ENCODE results near the gene MSI2. TPM values are rescaled to one million over a fixed set of nuclear protein-coding genes. Genes with fewer than 3 reads are reported as not detected.

The MSI2 gene
- total and polyA plus RNA-seq, 5 donors, result 43.9 to 113 (median 107) TPM

DNA sequence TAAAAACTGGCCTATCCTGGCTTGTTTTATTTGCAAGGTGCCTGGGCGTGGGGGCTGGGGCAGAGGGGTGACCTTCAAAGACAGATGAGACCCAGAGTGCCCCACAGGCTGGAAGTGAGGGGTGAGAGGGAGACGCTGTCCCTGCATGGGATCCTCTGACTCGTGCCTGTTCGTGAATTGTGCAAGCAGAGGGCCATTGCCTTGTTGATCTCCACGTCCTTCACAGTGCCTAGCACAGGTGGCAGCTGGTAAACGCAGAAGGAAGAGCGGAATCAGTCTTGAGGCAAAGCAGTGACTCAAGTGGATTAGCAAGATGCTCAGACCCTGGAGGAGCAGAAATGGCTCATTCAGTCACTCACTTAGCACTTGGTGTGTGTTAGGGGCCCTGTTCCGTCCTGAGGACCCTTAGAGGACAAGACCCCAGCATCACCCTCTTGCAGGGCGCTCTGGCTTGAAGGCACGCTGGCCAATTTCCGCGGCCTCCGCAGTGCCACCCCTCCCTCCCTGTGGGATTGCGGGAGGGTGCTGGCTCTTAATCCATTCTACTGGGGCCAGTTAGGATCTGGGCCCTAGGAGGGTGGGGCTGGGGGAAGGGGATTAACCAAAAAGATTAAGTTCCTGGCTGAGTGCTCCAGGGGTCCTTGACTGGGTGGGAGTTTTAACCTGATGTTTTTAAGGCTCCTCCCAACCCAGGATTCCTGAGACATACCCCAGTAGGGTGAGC is 337.6 kb downstream of the MSI2 start:
- no peak overlapping the region for H3K4me3 ChIP-seq (ENCODE audit: low read length)
- no peak for ATAC-seq
- no peaks in the 10 kb centered on the region for H3K9me3 ChIP-seq (ENCODE audit: control insufficient read depth, low read length)
- peaks cover 4% of the 10 kb centered on the region for H3K4me1 ChIP-seq (ENCODE audit: control insufficient read depth, insufficient read depth, low read length)
- H3K27me3 ChIP-seq (ENCODE audit: control insufficient read depth, insufficient read depth), result no peaks in the 10 kb centered on the region
- DNase-seq, result no peak
- no peak overlapping the region for H3K27ac ChIP-seq (ENCODE audit: low read length)
- 95% methylated on average over 14 of the region's 14 CpGs for WGBS
- intact Hi-C loops (cut with DNase I), result loop anchor here in 2 of 4 donors (10.0 kb wide), 2 partner anchors 161 to 241 kb away; no protein-coding TSS in a partner anchor

DNA sequence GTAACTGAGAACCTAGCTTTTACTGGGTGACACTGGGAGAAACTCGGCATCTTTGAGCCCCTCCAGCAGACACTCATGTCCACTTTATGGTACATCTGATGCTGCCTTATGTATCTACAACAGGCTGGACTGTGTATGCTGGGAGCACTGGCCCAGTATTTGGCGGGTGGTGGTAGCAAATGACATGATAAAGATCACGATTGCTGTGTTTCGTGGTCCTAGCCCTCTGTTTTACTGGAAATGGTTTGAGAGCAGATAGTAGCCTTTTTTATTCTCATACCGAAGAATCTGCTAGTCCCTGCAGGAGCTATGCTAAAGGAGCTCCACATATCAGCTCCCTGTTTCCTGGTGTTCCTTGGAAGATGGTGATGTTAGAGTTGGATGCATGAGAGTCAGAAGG is 338.4 kb downstream of the MSI2 start:
- H3K9me3 ChIP-seq (ENCODE audit: control insufficient read depth, low read length), result no peaks in the 10 kb centered on the region
- 96% methylated on average over 5 of the region's 5 CpGs for WGBS
- ATAC-seq, result no peak
- H3K27me3 ChIP-seq (ENCODE audit: control insufficient read depth, insufficient read depth), result no peaks in the 10 kb centered on the region
- H3K4me1 ChIP-seq (ENCODE audit: control insufficient read depth, insufficient read depth, low read length), result peaks cover 11% of the 10 kb centered on the region
- H3K27ac ChIP-seq (ENCODE audit: low read length), result no peak overlapping the region
- DNase-seq, result no peak
- intact Hi-C loops (cut with DNase I), result loop anchor here in 2 of 4 donors (5.0 to 10.0 kb wide), 4 partner anchors 73 to 240 kb away; no protein-coding TSS in a partner anchor
- no peak overlapping the region for H3K4me3 ChIP-seq (ENCODE audit: low read length)

DNA sequence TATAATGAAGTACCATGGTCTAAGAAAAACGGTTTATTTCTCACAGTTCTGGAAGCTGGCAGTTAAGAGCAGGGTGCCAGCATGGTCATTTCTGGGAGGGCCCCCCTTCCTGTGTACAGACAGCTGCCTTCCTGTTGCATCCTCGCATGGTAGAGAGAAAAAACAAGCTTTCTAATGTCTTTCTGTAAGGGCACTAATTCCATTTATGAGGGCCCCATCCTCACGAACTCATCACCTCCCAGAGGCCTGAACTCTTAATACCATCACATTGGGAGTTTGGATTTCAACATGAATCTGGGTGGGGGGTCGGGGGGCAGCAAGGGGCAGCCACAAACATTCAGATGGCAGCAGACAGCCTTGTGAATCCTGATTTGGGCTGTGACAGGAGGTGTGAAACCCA is 339.1 kb downstream of the MSI2 start:
- 92% methylated on average over 4 of the region's 4 CpGs for WGBS
- no peak for ATAC-seq
- Histone ChIP-seq H3K27me3 (ENCODE audit: control insufficient read depth, insufficient read depth) (no peaks in the 10 kb centered on the region), H3K4me3 (ENCODE audit: low read length) (no peak overlapping the region), H3K9me3 (ENCODE audit: control insufficient read depth, low read length) (no peaks in the 10 kb centered on the region), H3K27ac (ENCODE audit: low read length) (no peak overlapping the region), H3K4me1 (ENCODE audit: control insufficient read depth, insufficient read depth, low read length) (peaks cover 12% of the 10 kb centered on the region)
- DNase-seq, result no peak
- intact Hi-C loops (cut with DNase I), result loop anchor here in 2 of 4 donors (5.0 to 10.0 kb wide), 4 partner anchors 72 to 239 kb away; no protein-coding TSS in a partner anchor

DNA sequence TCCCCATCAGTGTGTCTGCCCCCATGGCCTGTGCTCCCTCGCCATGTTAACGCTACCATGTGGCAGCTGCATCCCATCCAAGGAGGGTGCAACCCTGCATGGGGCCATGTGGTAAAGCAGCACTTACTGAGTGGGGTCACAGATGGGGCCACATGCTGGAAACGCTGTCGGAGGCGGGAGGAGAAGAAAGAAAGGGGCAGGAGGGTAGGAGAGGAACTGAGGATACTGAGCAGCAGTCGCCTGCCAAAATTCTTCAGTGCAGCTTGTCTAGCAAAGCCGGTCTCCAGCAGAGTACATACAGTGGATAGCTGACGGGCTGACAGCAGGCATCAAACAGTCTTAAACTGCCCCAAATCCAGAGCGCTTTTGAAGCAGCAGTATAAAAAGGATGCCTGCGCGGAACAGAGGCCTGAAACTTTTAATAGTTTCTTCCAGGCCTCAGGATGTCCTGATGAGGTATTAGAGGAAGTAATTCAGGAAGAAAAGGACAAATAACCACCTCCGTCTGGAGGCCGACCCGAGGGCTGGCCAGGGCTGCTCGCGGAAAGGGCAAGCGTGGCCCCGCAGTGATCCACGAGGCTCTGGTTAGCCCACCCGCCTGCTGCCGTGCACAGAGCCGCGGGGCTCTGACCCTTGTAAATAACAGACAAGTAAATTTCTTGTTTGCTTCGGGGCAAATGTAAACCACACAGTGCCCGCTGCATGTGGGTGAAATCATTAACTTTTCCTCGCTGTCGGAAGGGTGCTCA is 339.8 kb downstream of the MSI2 start:
- WGBS, result 74% methylated on average over 27 of the region's 27 CpGs
- H3K4me3 ChIP-seq (ENCODE audit: low read length), result no peak overlapping the region
- intact Hi-C loops (cut with DNase I), result loop anchor here in 3 of 4 donors (2.0 to 10.0 kb wide), 5 partner anchors 65 to 239 kb away; no protein-coding TSS in a partner anchor
- DNase-seq (no peak), ATAC-seq (no peak)
- H3K4me1 ChIP-seq (ENCODE audit: control insufficient read depth, insufficient read depth, low read length), result peaks cover 9% of the 10 kb centered on the region
- no peaks in the 10 kb centered on the region for H3K27me3 ChIP-seq (ENCODE audit: control insufficient read depth, insufficient read depth)
- no peaks in the 10 kb centered on the region for H3K9me3 ChIP-seq (ENCODE audit: control insufficient read depth, low read length)
- H3K27ac ChIP-seq (ENCODE audit: low read length), result no peak overlapping the region

DNA sequence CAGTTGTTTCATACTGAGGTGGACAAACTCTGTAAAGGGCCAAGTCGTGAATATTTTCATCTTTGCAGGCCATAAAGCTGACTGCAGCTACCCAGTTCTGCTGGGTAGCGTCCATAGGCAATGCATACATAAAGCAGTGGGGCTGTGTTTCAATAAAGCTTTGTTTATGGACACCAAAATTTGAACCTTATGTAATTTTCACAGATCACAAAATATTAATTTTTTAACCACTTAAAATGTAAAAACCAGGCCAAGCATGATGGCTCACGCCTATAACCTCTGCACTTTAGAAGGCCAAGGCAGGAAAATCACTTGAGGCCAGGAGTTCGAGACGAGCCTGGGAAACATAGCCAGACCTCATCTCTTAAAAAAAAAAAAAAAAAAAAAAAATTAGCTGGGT is 340.8 kb downstream of the MSI2 start:
- no peak overlapping the region for H3K4me3 ChIP-seq (ENCODE audit: low read length)
- DNase-seq, result no peak
- 93% methylated on average over 5 of the region's 5 CpGs for WGBS
- no peak for ATAC-seq
- H3K4me1 ChIP-seq (ENCODE audit: control insufficient read depth, insufficient read depth, low read length), result peaks cover 11% of the 10 kb centered on the region
- intact Hi-C loops (cut with DNase I), result loop anchor here in 3 of 4 donors (2.0 to 10.0 kb wide), 5 partner anchors 64 to 238 kb away; no protein-coding TSS in a partner anchor
- H3K27me3 ChIP-seq (ENCODE audit: control insufficient read depth, insufficient read depth), result no peaks in the 10 kb centered on the region
- H3K27ac ChIP-seq (ENCODE audit: low read length), result no peak overlapping the region
- no peaks in the 10 kb centered on the region for H3K9me3 ChIP-seq (ENCODE audit: control insufficient read depth, low read length)

DNA sequence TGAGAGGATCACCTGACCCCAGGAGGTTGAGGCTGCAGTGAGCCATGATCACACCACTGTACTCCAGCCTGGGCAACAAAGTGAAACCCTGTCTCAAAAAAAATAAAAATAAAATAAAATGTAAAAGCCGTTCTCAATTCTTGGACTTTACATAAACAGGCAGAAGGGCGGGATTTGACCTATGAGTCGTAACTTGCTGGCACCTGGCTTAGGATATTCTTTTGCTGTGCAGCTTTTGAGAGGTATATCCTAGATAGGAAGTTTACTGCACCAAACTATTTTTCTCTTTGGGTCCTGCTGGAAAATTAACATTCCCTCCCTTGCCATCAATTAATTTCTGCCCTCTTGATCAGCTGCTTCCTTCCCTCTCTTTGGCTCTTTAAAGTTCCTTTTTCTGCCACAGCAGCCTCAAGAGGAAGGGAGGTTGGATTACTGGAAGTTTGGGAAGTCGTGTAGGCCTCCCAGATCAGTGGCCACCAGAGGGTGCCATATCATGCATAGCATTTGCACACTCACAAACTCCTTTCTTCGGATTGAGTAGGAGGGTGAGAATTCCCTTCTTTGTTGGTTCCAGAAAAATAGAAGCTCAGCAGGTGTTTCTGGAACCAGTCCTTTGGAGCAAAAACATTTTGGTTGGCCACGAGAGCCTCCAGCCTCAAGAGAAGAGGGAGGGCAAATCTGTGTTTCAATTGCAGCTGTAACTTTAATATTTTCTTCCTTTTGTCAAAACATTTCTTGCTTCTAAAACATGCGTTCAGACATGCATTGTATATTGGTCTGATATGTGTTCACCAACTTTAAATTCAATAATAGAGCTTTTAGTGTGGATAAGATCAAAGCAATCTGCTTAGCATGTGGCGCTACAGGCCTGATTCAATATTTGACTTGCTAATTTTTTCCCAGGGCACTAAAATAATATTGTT is 341.5 kb downstream of the MSI2 start:
- DNase-seq (peak; percentile 74 to 90 (median 84)), ATAC-seq (peak; percentile 64 to 71)
- Histone ChIP-seq H3K27me3 (ENCODE audit: control insufficient read depth, insufficient read depth) (no peaks in the 10 kb centered on the region), H3K27ac (ENCODE audit: low read length) (no peak overlapping the region), H3K4me1 (ENCODE audit: control insufficient read depth, insufficient read depth, low read length) (peaks cover 11% of the 10 kb centered on the region), H3K9me3 (ENCODE audit: control insufficient read depth, low read length) (no peaks in the 10 kb centered on the region), H3K4me3 (ENCODE audit: low read length) (no peak overlapping the region)
- 57% methylated on average over 8 of the region's 8 CpGs for WGBS
- intact Hi-C loops (cut with DNase I), result loop anchor here in 3 of 4 donors (2.0 to 10.0 kb wide), 5 partner anchors 63 to 237 kb away; no protein-coding TSS in a partner anchor

DNA sequence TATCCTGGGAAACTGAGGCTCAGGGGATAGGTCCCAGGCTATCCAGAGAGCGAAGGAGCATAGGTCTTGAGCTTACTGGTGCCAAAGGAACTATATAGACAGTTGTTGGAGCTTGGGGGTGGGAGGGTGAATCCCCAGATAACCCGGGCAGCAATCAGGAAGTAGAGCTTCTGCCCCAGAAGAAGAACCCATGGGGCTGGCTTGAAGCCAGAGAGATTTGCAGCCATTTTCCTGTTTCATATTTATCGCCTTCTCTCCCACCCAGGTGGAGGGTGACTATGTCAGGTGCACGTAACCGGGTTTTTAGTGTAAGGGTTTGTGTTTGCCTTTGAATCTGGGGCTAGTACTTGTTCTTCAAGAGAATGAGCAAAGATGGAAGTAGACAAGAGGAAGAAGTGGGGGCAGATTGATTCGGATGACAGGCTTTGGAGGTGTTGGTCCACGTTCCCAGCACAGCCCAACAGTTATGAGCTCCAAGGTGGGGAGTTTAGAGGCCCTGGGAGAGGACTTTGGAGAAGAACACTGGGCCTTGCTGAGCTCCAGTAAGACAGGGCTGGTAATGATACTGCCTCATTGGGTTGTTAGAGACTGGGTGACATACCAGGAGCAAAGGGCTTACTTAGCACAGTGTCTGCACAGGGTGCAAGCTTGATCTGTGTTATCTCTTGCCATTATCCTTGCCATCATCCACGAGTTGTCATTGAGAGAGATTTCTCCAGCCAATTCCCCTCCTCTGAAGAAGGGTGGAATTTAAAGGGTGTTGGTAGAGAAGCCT is 343.1 kb downstream of the MSI2 start:
- intact Hi-C loops (cut with DNase I), result loop anchor here in 2 of 4 donors (5.0 to 10.0 kb wide), 5 partner anchors 68 to 235 kb away; no protein-coding TSS in a partner anchor
- DNase-seq (no peak), ATAC-seq (no peak)
- WGBS, result 79% methylated on average over 8 of the region's 8 CpGs
- Histone ChIP-seq H3K4me3 (ENCODE audit: low read length) (no peak overlapping the region), H3K27me3 (ENCODE audit: control insufficient read depth, insufficient read depth) (no peaks in the 10 kb centered on the region), H3K9me3 (ENCODE audit: control insufficient read depth, low read length) (no peaks in the 10 kb centered on the region), H3K27ac (ENCODE audit: low read length) (peak overlapping the region; percentile 48), H3K4me1 (ENCODE audit: control insufficient read depth, insufficient read depth, low read length) (peaks cover 13% of the 10 kb centered on the region)

DNA sequence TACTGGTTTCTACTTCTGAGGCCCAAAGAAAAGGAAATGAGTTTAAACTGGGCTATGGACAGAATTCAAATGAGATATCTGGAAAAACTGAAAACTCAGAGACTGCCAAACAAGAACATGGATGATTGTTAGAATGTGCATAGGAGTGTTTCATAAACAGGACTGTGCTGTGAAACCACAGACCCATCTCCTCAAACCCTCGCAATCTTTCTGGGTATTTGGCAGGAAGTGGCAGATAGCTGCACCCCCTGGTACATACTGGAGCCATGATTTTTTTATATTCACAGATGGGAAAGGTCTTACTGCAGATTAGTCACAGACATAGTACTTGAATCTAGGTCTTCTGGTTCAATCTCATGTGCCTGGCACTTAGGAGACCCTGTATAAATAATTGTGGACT is 343.8 kb downstream of the MSI2 start:
- 45% methylated on average over 1 of the region's 1 CpG for WGBS
- no peak for DNase-seq
- H3K4me1 ChIP-seq (ENCODE audit: control insufficient read depth, insufficient read depth, low read length), result peaks cover 17% of the 10 kb centered on the region
- intact Hi-C loops (cut with DNase I), result loop anchor here in 1 of 4 donors (10.0 kb wide), 1 partner anchor 135 kb away; no protein-coding TSS in a partner anchor
- no peaks in the 10 kb centered on the region for H3K9me3 ChIP-seq (ENCODE audit: control insufficient read depth, low read length)
- H3K27ac ChIP-seq (ENCODE audit: low read length), result no peak overlapping the region
- no peak overlapping the region for H3K4me3 ChIP-seq (ENCODE audit: low read length)
- H3K27me3 ChIP-seq (ENCODE audit: control insufficient read depth, insufficient read depth), result no peaks in the 10 kb centered on the region
- peak in 1 of 2 donors; percentile 12 for ATAC-seq

DNA sequence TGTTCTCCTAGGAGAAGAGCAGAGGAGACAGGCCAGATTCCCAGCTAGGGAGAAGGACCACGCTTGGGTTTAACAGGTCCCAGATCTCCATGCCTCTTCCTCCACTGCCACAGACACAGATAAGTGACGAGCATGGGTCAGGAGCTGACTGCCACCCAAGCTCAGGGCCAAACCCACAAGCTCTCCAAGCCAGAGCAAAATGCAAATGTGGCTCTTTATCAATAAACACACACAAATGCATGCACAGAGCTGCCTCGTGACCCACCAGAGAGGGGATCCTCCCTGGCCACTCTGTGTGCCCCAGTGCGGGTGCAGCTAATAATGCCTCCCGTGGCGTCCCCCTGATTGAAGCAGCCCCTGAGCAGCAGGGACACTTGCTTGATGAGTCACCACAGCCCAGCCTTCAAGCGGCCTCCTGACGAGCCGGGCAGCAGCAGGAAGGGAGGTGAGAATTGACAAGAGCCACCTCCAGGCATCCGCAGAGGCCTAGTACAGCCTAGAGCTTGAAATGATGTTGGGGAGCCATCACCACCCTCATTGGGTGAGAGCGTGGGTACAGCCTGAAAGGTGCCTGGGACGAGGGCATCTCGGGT is 344.9 kb downstream of the MSI2 start:
- Histone ChIP-seq H3K9me3 (ENCODE audit: control insufficient read depth, low read length) (no peaks in the 10 kb centered on the region), H3K27ac (ENCODE audit: low read length) (peak overlapping the region; percentile 81), H3K4me3 (ENCODE audit: low read length) (no peak overlapping the region), H3K4me1 (ENCODE audit: control insufficient read depth, insufficient read depth, low read length) (peaks cover 21% of the 10 kb centered on the region), H3K27me3 (ENCODE audit: control insufficient read depth, insufficient read depth) (no peaks in the 10 kb centered on the region)
- intact Hi-C loops (cut with DNase I), result loop anchor here in 1 of 4 donors (10.0 kb wide), 1 partner anchor 134 kb away; no protein-coding TSS in a partner anchor
- ATAC-seq (peak; percentile 19 to 39), DNase-seq (peak in 1 of 3 donors; percentile 70)
- WGBS, result 76% methylated on average over 13 of the region's 13 CpGs
